Right cardiac atrium (tissue), 5 donors: ENCODE results near the gene TEKT2. TPM values are rescaled to one million over a fixed set of nuclear protein-coding genes. Genes with fewer than 3 reads are reported as not detected.

Experiments used
- ATAC-seq, 2 donors: fragments of 200-7000 bp; cut with Tn5 transposase; one replicate each; pipeline versions ENCODE4 v1.8.0 to v1.9.1; 2020; ENCODE audit warnings: moderate library complexity in 2 of 2, mild to moderate bottlenecking in 1 of 2
- DNase-seq, 3 donors: peaks; one replicate each; pipeline ENCODE4 v3.0.0-alpha.2; 2020
- H3K27ac ChIP-seq: one replicate; pipeline ENCODE4 v1.5.1; 2013; ENCODE audit warnings: mild to moderate bottlenecking, low read length, control low read depth, moderate library complexity
- H3K27me3 ChIP-seq: one replicate; pipeline ENCODE4 v1.6.1; 2013; ENCODE audit not compliant: control insufficient read depth, insufficient read depth
- H3K4me1 ChIP-seq: one replicate; pipeline ENCODE4 v1.6.1; 2013; ENCODE audit warnings: low read length; ENCODE audit not compliant: control insufficient read depth, insufficient read depth
- H3K4me3 ChIP-seq: one replicate; pipeline ENCODE4 v1.5.1; 2013; ENCODE audit warnings: low read length, control low read depth
- H3K9me3 ChIP-seq: one replicate; pipeline ENCODE4 v1.6.1; 2013; ENCODE audit warnings: low read length; ENCODE audit not compliant: control insufficient read depth
- WGBS: extraction: QIAGEN DNeasy Blood & Tissue Kit; methylation state at CpG from one replicate; pipeline ENCODE4 v1.1.7; 2013; 5-methylcytosine and 5-hydroxymethylcytosine counted together
- intact Hi-C, 4 donors: fragments of 100-400 bp; cut with DNase I; formaldehyde crosslinking; loops; one replicate each; pipeline versions ENCODE4 v1.11.0 to v1.14.0; 2022 to 2023
- polyA plus RNA-seq: library from polyadenylated mRNA; stranded (reverse); fragments of 200-250 nt; gene quantifications from one replicate; pipeline ENCODE4 v1.2.3, GENCODE V29; 2013
- total RNA-seq, 4 donors: library from RNA; stranded (reverse); fragmentation: NEBNext Ultra II Directional; extraction: Animal tissue kit (Norgen Biotek cat#: 25700); gene quantifications; one replicate each; pipeline ENCODE4 v1.2.1, GENCODE V29; 2021
- donor health status: healthy with polysubstance abuse.
- donor health status: DM: no; HTN: yes; CAD: no.
- donor health status: DM: no; HTN: no; CAD: no.
- donor health status: DM: no; HTN: yes; CAD: no; lungs with severe emphysema.
- donor health status: DM: yes; HTN: yes; CAD: no.

The TEKT2 gene
- total and polyA plus RNA-seq, 5 donors = 0.14 to 0.35 (median 0.23) TPM; not detected in 2

GRCh38 chr1:36122062-36123030 lies 38.5 kb downstream of the TEKT2 start:
- intact Hi-C loops = no loop called here
- H3K4me1 ChIP-seq = no peaks in the 10 kb centered on the region
- no peaks in the 10 kb centered on the region for H3K9me3 ChIP-seq
- no peak overlapping the region for H3K27ac ChIP-seq
- DNase-seq (no peak), ATAC-seq (no peak)
- WGBS = 84% methylated on average over 12 of the region's 12 CpGs
- no peak overlapping the region for H3K4me3 ChIP-seq
- no peaks in the 10 kb centered on the region for H3K27me3 ChIP-seq

GRCh38 chr1:36123356-36123755 lies 39.5 kb downstream of the TEKT2 start:
- Histone ChIP-seq H3K27ac (no peak overlapping the region), H3K4me1 (no peaks in the 10 kb centered on the region), H3K4me3 (no peak overlapping the region), H3K27me3 (no peaks in the 10 kb centered on the region), H3K9me3 (no peaks in the 10 kb centered on the region)
- 50% methylated on average over 8 of the region's 8 CpGs for WGBS
- peak in 1 of 2 donors; percentile 28 for ATAC-seq
- intact Hi-C loops = no loop called here
- DNase-seq = peak in 1 of 3 donors; percentile 76

- no peaks in the 10 kb centered on the region for H3K4me1 ChIP-seq
- WGBS = 24% methylated on average over 42 of the region's 42 CpGs
- intact Hi-C loops = no loop called here
- H3K9me3 ChIP-seq = no peaks in the 10 kb centered on the region
- ATAC-seq (no peak), DNase-seq (no peak)
- no peaks in the 10 kb centered on the region for H3K27me3 ChIP-seq
- H3K27ac ChIP-seq = no peak overlapping the region
- H3K4me3 ChIP-seq = peak overlapping the region; percentile 49
These were observed 40.7 kb downstream of the TEKT2 start for GRCh38 chr1:36124404-36125128.

GRCh38 chr1:36125129-36125991 lies 41.5 kb downstream of the TEKT2 start, which contains the start of gene COL8A2:
TSS of gene COL8A2 (minus strand) at chr1:36125222. CDS start at chr1:36100242, 24,980 bp downstream.
- WGBS = 10% methylated on average over 75 of the region's 77 CpGs
- peak; percentile 61 to 87 (median 87) for DNase-seq
- Histone ChIP-seq H3K4me3 (peak within 1 kb of the TSS; percentile 49), H3K9me3 (no peaks in the 10 kb centered on the region), H3K27ac (no peak within 1 kb of the TSS), H3K4me1 (no peaks in the 10 kb centered on the region), H3K27me3 (no peaks in the 10 kb centered on the region)
- intact Hi-C loops = no loop called here
- ATAC-seq = peak; percentile 69 to 83

- ATAC-seq (no peak), DNase-seq (no peak)
- H3K4me3 ChIP-seq = no peak overlapping the region
- H3K27ac ChIP-seq = no peak overlapping the region
- intact Hi-C loops = no loop called here
- no peaks in the 10 kb centered on the region for H3K27me3 ChIP-seq
- no peaks in the 10 kb centered on the region for H3K9me3 ChIP-seq
- no peaks in the 10 kb centered on the region for H3K4me1 ChIP-seq
- 80% methylated on average over 21 of the region's 21 CpGs for whole genome bisulfite sequencing
These were observed 42.3 kb downstream of the TEKT2 start for GRCh38 chr1:36126005-36126716.

GRCh38 chr1:36126797-36127500 lies 43.1 kb downstream of the TEKT2 start:
- ATAC-seq (no peak), DNase-seq (no peak)
- 56% methylated on average over 7 of the region's 7 CpGs for WGBS
- no peaks in the 10 kb centered on the region for H3K9me3 ChIP-seq
- H3K27ac ChIP-seq = no peak overlapping the region
- no peaks in the 10 kb centered on the region for H3K4me1 ChIP-seq
- no peak overlapping the region for H3K4me3 ChIP-seq
- intact Hi-C loops = no loop called here
- H3K27me3 ChIP-seq = no peaks in the 10 kb centered on the region

- no peak overlapping the region for H3K4me3 ChIP-seq
- H3K27me3 ChIP-seq = no peaks in the 10 kb centered on the region
- intact Hi-C loops = no loop called here
- ATAC-seq (no peak), DNase-seq (peak in 1 of 3 donors; percentile 28)
- 76% methylated on average over 11 of the region's 11 CpGs for WGBS
- H3K9me3 ChIP-seq = no peaks in the 10 kb centered on the region
- H3K4me1 ChIP-seq = no peaks in the 10 kb centered on the region
- no peak overlapping the region for H3K27ac ChIP-seq
These were observed 44.4 kb downstream of the TEKT2 start for GRCh38 chr1:36128126-36128904.

- DNase-seq (no peak), ATAC-seq (no peak)
- Histone ChIP-seq H3K9me3 (no peaks in the 10 kb centered on the region), H3K27me3 (no peaks in the 10 kb centered on the region), H3K4me3 (no peak overlapping the region), H3K27ac (no peak overlapping the region), H3K4me1 (no peaks in the 10 kb centered on the region)
- 87% methylated on average over 3 of the region's 3 CpGs for WGBS
- intact Hi-C loops = no loop called here
These were observed 45.0 kb downstream of the TEKT2 start for GRCh38 chr1:36128905-36129206.

GRCh38 chr1:36132029-36132428 lies 48.1 kb downstream of the TEKT2 start:
- intact Hi-C loops = no loop called here
- WGBS = 73% methylated on average over 3 of the region's 3 CpGs
- Histone ChIP-seq H3K4me1 (peaks cover 4% of the 10 kb centered on the region), H3K9me3 (no peaks in the 10 kb centered on the region), H3K4me3 (no peak overlapping the region), H3K27ac (no peak overlapping the region), H3K27me3 (no peaks in the 10 kb centered on the region)
- no peak for ATAC-seq
- no peak for DNase-seq
